RWPE1 (cell line): ENCODE results near the gene LIPM.
"Not testable (repeated sequence)": the region's sequence is repeated elsewhere in the genome, so short reads cannot be mapped to it uniquely, and the experiment has no call there.

Experiments used
- CTCF ChIA-PET: fragments of 350-600 bp; sonication (Branson Sonifier 250); formaldehyde crosslinking; extraction: SDS; loops from one replicate; lab custom pipeline; 2021; lab: Yijun Ruan, JAX
- POLR2A ChIA-PET: fragments of 400-600 bp; formaldehyde crosslinking; extraction: SDS; loops from one replicate; lab custom pipeline; 2020; ENCODE audit warnings: antibody characterized with exemption; ENCODE audit not compliant: low non-redundant PET; lab: Yijun Ruan, JAX
- DNase-seq: peaks from one replicate; pipeline ENCODE4 v3.0.0; 2012; ENCODE audit warnings: low spot score
- H3K27ac ChIP-seq: fragments of 450-650 bp; 2 replicates; pipeline ENCODE4 v1.5.1; 2017
- TF ChIP-seq, protein P1 (sequence below): fragments of 450-650 bp; conservative IDR thresholded peaks from 2 replicates; pipeline ENCODE4 v1.5.1; 2017; ENCODE audit warnings: low read depth, mild to moderate bottlenecking

Gene LIPM

DNA sequence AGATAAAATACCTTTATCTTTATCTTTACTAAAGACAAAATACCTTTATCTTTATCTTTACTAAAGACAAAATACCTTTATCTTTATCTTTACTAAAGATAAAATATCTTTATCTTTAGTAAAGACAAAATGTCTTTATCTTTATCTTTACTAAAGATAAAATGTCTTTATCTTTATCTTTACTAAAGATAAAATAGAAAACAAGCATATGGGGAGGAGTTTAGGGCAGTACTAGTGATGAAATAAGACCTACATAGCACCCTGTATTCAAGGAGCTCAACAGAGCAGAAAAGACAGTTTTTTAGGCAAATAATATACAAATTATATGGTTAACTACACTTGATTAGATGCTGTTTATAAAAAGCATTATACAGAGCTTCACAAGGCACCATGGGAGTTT, 29.8 kb downstream of the LIPM start:
- TF ChIP-seq, protein P1, sequence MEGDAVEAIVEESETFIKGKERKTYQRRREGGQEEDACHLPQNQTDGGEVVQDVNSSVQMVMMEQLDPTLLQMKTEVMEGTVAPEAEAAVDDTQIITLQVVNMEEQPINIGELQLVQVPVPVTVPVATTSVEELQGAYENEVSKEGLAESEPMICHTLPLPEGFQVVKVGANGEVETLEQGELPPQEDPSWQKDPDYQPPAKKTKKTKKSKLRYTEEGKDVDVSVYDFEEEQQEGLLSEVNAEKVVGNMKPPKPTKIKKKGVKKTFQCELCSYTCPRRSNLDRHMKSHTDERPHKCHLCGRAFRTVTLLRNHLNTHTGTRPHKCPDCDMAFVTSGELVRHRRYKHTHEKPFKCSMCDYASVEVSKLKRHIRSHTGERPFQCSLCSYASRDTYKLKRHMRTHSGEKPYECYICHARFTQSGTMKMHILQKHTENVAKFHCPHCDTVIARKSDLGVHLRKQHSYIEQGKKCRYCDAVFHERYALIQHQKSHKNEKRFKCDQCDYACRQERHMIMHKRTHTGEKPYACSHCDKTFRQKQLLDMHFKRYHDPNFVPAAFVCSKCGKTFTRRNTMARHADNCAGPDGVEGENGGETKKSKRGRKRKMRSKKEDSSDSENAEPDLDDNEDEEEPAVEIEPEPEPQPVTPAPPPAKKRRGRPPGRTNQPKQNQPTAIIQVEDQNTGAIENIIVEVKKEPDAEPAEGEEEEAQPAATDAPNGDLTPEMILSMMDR, result no peak
- ChIA-PET POLR2A (no interaction called here), CTCF (interaction anchor here (1.5 to 1.6 kb wide), 3 partner anchors 33 to 102 kb away, joined by 4 to 9 read pairs (median 7); no protein-coding TSS in a partner anchor)
- H3K27ac ChIP-seq, result no peak overlapping the region
- DNase-seq, result no peak

DNA sequence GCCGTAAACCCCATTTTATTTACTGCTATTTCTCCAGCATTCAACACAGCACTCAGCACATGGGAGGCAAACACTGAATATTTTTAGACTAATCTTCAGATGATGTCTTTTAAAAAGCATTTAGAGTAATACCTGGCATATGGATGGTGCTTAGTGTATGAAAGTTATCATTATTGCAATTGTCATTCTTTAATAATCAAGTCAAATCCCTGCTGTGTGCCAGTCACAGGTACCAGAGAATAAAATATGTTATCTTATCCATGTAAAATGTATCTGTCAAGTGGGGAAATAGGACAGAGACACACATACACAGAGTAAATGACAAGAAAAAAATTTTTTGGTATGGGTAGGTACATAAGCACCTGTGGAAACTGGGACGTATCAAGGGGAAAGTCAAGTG, 30.6 kb downstream of the LIPM start:
- POLR2A ChIA-PET, result no interaction called here
- CTCF ChIA-PET, result no interaction called here
- no peak overlapping the region for H3K27ac ChIP-seq

DNA sequence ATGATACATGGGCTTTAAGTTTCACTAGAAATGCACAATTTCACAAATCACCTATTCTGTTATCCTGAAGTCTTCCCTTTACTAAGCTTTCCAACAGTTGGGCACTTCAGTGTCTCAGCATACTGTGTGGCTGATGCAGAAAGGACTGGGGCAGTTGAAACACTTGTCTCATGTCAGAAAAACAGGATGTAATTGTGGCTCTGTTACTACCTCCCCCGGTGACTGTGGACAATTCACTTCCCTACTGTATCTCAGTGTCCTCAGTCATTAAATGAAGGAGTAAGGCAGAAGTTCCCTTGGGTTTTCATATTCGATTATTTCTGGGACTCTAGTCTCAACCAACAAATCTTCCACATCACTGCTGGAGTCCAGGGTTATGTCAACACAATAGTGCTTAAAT, 31.2 kb downstream of the LIPM start:
- no peak overlapping the region for H3K27ac ChIP-seq
- ChIA-PET POLR2A (no interaction called here), CTCF (interaction anchor here (5.2 kb wide), 1 partner anchor 99 kb away, joined by 66 read pairs; no protein-coding TSS in a partner anchor)
- TF ChIP-seq, protein P1, result no peak
- no peak for DNase-seq

More for the DNA sequence above, 30.6 kb downstream of the LIPM start:
- no peak for DNase-seq
- TF ChIP-seq, protein P1, result no peak

DNA sequence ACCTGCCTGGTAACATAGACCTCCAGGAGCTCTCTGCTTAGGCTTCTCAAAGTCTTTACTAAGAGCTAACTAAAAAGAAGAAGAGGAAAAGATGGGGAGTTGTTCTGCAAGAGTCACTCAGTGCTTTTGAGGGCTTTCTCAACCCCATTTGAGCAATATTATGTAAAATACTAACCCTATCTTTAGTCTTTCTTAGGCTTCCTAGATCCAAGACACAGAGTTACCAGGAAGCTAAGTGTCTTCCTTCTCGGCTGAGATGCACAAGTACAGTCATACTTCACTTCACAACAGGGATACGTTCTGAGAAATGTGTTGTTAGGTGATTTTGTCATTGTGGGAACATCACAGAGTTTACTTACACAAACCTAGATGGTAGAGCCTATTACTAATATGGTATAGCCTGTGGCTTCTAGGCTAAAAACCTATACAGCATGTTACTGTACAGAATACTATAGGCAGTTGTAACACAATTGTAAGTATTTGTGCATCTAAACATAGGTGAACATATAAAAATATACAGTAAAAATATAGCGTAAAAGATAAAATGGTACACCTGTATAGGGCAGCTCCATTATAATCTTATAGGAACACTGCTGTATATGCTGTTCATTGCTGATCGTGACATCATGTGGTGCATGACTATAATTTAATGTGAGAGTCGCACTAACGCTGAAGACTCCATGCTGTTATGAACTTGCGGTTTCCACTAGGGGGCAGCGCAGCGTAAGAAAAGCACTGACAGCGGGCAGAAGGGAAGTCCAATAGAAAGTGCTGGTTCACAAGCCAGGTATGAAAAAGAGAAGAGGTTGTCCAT, 32.8 kb downstream of the LIPM start:
- no peak overlapping the region for H3K27ac ChIP-seq
- ChIA-PET POLR2A (interaction anchor here (1.0 kb wide), 1 partner anchor 75 kb away, joined by 3 read pairs; no protein-coding TSS in a partner anchor), CTCF (interaction anchor here (0.5 to 5.2 kb wide), 28 partner anchors 9 to 1044 kb away, joined by 3 to 66 read pairs (median 4); partner anchors contain the start of gene STAMBPL1)
- DNase-seq, result peak; percentile 80
- TF ChIP-seq, protein P1, result peak; percentile 83

DNA sequence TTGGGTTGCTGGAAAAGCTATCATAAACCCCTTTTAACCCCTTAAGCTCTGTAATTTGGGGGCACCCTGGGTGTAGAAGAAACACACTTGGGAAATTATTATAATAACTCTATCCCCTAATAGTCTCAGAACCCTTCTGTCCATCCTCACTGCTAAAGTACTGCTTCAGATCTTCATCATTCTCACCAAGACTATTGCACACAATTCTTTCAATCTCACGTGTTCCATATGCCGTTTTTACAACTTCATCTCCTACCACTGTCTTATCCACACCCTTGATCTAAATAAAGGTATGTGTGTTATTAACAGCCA, 33.3 kb downstream of the LIPM start:
- POLR2A ChIA-PET, result interaction anchor here (1.0 kb wide), 1 partner anchor 74 kb away, joined by 3 read pairs; no protein-coding TSS in a partner anchor

DNA sequence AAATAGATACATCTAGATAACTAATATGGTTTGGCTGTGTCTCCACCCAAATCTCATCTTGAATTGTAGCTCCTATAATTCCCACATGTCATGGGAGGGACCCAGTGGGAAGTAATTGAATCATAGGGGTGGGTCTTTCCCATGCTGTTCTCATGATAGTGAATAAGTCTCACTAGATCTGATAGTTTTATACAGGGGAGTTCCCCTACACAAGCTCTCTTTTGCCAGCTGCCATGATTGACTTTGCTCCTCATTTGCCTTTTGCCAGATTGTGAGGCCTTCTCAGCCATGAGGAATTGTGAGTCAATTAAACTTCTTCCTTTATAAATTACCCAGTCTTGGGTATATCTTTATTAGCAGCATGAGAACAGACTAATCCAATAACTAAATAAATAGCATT, 35.1 kb downstream of the LIPM start:
- POLR2A ChIA-PET, result not testable (repeated sequence)

More for the DNA sequence above, 33.3 kb downstream of the LIPM start:
- CTCF ChIA-PET, result interaction anchor here (0.6 to 5.2 kb wide), 25 partner anchors 9 to 389 kb away, joined by 3 to 66 read pairs (median 5); partner anchors contain the start of gene STAMBPL1
- TF ChIP-seq, protein P1, result no peak; the same call in none of the 2 replicates
- no peak overlapping the region for H3K27ac ChIP-seq
- no peak for DNase-seq

More for the DNA sequence above, 35.1 kb downstream of the LIPM start:
- CTCF ChIA-PET, result interaction anchor here (1.0 to 5.2 kb wide), 4 partner anchors 18 to 150 kb away, joined by 3 to 66 read pairs (median 14); no protein-coding TSS in a partner anchor
- DNase-seq, H3K27ac ChIP-seq: not testable (repeated sequence)
